ENCODE results near the gene IFT74.

IFT74 gene

DNA sequence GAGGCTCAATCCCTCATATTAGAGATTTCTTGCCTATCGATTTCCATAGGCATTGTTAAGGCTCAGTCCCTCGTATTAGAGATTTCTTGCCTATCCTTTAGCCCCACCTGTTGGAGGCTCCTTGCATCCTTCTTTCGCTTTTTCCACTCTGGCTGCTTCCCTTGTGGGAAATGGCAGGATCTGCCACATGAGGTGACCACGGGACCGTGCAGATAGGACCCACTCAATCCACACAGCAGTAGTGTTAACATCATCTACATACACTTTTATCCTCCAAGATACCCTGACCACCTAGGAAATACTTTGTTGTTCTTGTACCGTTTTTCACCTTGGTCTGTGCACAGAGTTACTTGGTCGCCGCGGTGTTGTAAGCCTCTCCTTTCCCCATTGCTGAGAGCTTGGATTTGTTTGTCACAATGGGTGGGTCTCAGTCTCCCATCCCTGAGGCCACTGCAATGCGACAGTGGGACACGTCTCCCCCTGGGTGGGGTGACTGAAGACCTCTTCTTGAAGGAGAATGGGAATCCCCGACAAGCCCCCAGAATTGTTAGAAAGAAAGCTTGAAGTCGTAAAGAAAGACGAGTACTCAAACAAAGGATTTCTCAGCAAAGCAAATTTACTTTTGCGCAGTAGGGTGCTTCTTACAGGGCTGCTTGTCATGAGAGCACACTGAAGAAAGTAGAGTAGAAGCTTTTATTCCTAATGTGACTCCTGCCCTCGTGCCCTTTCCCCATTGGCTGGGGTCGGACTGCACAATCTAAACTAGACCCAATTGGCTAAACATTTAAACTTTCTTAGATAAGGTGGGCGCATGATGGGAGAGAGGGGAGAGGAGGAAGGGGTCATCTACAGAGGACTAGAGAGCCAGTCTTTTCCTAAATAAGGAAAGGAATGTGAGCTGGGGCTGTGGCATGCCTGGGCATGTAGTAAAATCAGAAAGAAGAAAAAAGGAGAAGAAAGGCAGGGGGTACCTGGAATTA lies 19.8 kb downstream of the IFT74 start:
- DNase-seq: peak; percentile 44

DNA sequence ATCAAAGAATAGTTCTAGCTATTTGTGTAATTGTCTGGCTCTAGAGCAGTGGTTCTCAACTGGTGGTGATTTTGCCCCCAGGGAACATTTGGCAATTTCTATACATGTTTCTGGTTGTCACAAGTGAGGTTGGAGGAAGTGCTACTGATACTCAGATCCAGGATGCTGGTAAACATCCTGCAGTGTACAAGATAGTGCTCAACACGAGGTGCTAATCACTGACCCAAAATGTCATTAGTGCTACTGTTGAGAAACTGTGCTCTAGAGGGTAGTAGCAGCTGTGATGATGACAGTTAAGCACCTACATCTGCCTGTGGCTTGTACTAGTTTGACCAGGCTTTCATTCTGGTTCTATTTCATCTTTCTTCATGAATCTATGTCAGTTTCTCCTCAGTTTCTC lies 27.1 kb downstream of the IFT74 start:
- no peak for DNase-seq

DNA sequence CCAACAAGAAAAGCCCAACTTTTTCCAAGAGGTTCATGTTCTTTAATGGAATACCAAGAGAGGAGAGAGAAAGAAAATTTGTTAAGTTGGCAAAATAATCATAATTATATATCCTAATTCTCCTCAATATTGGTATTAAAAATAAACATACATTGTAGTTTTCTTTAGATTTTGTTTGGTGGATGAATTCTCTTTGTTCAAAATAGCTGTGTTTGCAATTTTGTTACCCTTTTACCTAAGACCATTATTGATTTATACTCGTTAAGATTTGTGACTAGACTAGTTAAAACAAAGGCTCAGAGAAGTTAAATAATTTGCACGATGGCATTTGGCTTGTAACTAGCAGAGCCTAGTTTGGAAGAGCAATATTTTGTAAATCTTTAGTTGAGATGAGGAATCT lies 39.6 kb downstream of the IFT74 start:
- no peak for DNase-seq

DNA sequence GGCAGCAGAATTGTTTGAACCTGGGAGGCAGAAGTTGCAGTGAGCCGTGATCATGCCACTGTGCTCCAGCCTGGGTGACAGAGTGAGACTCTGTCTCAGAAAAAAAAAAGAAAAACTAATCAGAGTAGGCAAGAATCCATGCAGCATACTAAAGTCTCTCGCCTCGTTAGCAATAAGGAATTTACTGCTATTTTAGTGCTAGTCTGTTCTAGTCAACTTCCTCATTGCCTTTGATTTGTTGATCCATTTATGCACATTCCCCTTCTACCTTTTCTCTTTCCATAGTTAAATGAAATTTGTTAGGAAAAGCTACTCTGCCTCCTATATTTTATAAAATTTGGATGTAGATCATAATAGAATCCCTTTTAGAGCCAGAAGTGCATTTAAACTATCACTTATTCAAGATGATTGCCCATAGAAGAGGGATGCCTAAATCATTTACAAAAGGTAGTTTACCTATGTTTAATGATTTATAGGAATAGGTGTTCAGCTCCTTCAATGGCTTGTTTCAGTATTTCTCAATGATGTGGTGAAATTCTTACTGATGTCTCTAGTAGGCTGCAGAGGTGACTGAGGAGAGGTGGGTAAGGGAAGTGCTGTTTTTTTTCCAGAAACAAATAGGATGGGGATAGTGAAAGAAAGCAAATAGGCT lies 47.3 kb downstream of the IFT74 start:
- DNase-seq: no peak

DNA sequence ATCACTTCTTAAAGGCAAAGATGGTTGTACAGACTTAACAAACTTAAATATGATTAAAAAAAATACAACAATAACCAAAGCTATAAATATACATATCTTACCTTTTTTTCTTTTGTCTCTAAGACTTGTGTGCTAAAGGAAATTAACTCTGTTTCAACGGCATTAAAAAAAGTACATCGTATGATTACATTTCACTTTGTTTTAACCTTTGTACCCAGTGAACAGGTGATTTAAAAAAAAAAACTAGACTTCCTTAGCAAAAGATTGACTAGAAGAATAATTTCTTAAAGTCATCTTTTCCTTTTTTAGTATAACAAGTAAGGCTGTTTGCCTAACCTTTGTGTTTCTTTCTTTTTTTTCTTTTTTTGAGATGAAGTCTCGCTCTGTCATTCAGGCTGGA lies 49.3 kb downstream of the IFT74 start, which contains the start of gene LRRC19:
TSS of gene LRRC19 (minus strand) at position 182 of the 400 bp plus-strand sequence. CDS start 5,978 bp downstream, outside the sequence.
- DNase-seq: no peak

DNA sequence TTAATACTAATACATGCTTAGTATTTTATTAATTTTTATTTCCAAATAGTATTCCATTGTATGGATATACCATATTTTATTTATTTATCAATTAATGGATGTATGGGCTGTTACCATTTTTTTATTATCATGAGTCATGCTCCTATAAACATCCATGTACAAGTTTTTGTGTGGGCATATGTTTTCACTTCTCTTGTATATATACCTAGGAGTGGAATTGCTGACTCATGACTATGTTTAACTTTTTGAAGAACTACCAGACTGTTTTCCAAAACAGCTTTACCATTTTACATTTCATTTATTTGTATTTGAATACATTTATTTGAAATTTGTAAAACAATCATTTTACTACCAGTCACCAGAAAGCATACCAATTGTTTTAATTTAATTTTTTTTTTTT lies 63.4 kb downstream of the IFT74 start:
- peak; percentile 7 for DNase-seq

DNA sequence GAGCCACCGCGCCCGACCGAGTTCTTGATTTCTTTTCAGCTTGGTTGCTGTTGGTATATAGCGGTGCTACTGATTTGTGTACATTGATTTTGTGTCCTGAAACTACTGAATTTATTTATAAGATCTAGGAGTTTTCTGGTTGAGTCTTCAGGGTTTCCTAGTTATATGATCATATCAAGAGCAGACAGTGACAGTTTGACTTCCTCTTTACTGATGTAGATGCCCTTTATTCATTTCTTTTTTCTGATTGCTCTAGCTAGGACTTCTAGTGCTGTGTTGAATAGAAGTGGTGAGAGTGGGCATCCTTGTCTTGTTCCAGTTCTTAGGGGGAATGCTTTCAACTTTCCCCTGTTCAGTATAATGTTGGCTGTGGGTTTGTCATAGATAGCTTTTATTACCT lies 66.7 kb downstream of the IFT74 start:
- no peak for DNase-seq

DNA sequence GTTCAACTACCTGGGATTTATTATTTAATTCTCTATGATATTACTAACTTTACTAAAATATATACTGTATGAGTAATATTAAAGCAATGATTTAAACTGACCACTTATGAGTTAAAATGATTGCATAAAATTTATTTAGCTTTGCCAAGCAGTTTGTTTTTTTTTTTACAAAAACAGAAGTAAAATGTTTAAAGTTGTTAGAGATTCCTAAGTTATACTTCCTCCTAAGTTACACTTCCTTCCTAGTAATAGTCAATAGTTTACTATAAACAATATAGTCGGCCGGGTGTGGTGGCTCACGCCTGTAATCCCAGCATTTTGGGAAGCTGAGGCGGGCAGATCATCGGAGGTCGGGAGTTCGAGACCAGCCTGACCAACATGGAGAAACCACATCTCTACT lies 73.0 kb downstream of the IFT74 start:
- DNase-seq: no peak

DNA sequence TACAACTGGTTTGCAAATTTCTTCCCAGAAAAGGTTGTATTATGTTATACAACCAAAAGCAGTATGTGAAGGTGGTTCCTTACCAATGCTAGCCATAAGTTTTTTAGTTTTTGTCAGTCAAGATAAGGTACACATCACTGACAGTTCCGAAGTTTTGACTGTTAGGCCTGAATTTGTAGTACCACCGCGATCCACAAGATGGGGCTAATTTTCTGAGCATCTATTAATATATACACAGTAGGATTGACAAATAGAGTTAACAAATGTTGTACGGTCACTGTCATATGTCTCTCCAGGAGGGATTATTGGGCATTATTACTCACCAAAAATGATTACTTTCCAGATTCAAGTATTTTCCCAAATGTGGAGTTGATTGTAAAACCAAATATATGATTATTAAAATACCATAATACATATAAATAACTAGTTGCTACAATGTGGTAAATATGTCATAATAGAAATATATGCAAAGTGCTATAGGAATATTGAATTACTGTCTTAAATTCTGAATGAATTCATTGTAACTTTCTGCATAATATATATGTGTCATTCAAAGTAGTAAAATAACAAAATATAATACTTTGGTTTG lies 77.7 kb downstream of the IFT74 start:
- peak; percentile 59 for DNase-seq

DNA sequence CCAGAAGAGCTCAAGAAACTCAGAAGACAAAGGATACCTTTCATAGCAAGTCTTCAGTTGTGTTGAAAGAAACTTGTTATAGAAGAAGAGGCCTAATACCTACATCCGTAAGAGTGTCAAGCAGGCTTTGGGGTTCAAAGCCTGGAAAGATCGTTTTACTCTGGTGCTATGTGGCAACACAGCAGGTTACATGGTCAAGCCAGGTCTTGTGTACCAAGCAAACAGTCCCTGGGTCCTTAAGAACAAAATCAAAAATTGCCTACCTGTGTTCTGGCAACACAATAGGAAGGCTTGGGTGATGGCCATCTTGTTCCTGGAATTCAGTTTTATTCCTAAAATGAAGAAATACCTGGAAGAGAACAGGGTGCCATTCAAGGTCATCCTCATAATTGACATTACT lies 81.3 kb downstream of the IFT74 start:
- no peak for DNase-seq

DNA sequence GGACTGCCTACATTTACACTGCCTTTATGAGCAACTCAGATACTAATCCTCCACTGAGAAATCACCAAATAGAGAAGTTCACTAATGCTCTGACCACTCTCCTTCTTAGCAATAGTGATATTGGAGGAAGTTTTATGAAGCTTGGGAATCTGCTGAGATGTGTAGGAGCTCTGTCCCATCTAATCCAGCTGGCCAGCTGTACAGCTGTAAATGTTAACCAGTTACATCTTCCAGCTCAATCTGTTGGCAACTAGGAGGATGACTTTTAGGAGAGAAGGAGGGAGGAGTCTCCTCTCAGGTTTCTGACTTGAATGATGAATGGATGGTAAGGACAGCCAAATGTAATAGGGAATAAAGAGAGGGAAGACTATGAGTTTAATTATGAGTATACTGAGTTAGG lies 85.5 kb downstream of the IFT74 start:
- DNase-seq: no peak

DNA sequence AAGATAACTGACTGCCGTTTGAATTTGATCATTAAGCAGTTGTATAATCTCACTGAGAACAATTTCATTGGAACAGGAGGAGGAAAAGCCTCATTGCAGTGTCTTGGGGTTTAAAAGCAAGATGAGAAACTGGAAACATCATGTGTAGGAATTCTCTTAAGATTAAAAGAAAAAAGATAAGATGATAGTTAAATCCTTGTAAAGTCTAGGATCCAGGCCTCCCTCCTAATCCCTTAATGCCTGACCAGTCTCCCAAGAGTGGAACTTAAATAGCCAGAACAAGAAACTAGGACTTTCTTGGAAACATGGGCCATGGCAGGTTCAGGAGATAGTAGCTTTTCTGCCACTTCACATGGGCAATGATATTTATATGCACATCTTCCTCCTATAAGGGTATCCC lies 86.3 kb downstream of the IFT74 start:
- no peak for DNase-seq

DNA sequence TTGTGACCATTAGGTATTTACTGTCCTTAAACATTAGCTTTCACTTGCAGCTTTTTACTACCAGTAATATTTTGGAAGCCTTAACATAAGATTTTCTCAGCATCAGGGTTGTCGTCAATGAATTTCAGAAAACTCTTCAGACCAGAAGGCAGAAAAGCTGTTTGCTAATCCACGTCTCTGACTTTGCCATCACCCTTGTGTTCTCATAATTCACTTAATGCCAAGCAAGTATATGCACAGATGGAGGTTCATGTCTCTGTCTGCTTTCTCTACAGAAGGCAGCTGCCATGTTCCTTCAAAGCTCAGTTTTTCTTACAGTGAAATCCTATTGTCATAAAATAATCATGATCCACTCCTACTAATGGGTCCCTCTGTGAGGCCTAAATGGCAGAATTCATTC lies 87.0 kb downstream of the IFT74 start:
- no peak for DNase-seq

DNA sequence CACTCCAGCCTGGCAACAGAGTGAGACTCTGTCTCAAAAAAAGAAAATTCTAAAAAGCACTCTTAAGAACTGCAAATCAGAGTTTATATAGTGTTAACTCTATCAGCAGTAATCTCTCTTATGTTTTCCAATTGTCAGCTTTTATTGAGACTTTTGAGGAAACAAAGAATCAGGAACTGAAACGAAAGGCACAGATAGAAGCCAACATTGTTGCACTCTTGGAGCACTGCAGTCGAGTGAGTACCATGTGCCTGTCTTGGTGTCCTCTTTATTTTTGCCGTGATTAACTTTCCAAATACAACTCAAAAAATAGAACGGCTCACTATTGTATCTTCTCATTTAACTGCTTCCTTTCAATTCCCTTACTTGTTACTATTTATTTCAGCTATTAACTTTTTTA lies 90.9 kb downstream of the IFT74 start:
- no peak for DNase-seq

DNA sequence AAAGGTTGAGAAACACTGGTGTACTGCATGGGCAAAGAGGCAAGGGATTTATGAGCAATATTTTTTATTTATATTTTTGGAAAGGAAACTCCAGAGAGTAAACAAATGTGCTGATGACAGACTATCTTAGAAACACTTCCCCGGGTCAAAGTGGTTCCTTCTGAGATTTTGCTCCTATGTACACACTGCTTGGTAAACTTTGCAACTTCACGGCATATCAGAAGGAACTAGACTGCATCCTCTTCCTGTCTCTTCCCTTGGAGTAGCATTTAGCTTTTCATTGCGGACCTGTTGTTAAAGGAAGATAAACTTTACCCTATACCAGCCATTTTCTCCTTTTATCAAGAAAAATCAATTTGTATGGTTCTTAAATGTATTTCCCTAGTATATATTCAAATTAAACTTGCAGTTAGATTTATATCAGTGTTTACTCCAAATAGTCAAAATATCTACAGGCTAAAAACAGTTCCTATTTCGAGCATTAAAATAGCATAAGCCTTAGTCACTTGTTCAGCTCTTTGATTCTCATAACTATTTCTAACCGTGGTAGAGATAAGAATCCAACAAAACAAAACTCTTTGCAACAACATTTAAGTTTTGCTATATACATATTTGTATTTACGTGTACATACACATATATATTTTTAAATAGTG lies 97.3 kb downstream of the IFT74 start:
- no peak for DNase-seq

DNA sequence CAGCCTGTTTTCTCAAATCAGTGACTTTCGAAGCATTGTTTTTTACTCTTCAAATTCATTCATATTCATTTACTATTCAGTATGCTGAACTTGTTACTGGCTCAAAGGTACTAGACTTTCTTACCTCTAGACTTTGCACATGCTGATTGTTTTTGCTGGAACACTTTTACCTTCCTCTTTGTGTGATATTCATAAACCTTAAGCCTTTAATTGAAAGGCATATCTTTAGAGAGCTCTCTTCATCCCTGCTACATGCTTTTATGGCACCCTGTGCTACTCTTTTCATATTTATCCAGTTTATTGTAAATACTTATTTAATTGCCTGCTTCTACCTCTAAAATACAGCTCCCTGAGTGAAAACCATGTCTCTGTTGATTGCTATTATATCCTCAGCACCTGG lies 97.9 kb downstream of the IFT74 start:
- no peak for DNase-seq

DNA sequence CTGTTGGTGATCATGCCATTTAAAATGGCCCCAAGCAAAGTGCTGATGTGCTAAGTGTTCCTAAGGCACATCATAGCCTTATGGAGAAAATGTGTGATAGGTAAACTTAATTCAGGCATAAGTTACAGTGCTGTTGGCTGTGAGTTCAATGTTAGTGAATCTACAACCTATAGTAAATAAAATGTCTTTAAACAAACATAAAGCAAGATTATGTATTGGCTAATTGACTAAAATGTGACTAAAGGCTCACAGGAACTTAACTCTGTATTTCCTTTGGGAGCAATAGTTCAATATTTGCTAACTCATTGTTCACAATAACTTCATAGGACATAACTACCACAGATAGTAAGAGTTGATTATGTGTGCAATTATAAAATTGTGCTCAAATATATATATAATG lies 98.6 kb downstream of the IFT74 start:
- DNase-seq: no peak

DNA sequence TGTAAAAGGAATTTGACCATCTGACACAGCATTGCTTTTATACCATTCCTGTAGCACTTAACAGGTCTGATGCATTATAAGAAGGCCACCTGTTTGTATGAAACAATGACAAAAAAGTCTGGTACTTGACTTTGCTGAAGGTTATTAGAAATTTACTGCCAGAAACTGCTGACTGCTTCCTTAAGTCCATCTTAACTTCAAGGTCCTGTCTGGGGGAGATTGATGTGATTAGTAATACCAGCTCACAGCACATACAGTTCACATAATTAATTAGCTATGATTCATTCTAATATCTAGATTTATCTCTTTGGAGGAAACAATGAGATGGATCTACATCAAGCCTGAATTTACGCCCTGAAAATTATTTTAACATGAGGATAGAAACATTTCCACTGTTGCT lies 103.2 kb downstream of the IFT74 start:
- no peak for DNase-seq

DNA sequence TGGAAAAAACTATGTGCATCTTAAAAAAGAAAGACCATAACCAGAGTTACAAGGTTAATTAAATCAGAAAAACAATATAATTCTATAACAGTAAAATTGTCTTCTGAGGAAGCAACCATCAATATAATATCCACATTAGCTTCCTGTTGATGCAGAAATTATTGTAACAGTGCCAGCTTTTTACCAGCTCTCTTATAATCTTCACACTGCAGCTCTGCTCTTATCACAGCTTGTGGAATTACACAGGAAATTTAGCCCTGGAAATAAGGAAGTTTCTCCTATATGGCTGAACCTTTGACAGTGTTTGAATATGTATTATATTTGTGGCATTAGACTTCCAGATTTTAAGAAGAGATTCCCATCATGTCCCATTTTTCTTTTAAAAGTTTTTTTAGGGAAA lies 103.7 kb downstream of the IFT74 start:
- no peak for DNase-seq

DNA sequence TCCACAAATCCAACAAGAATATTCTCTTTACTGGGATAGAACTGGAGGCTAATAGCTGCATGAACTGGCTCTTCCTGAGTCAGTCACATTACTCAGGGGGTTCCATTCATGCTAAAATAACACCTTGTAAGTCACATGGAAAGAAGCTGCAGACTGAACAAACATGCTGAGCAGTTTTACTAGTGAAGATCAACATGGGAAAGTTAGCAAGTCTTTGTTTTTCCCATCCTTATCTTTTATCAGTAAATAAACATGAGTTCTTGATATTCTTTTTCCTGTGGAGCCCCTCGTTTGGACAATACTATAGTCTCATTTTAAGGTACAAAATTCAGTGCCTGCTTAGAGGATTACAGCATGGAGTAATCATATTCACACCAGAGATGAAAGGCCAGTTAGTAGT lies 109.1 kb downstream of the IFT74 start:
- no peak for DNase-seq

DNA sequence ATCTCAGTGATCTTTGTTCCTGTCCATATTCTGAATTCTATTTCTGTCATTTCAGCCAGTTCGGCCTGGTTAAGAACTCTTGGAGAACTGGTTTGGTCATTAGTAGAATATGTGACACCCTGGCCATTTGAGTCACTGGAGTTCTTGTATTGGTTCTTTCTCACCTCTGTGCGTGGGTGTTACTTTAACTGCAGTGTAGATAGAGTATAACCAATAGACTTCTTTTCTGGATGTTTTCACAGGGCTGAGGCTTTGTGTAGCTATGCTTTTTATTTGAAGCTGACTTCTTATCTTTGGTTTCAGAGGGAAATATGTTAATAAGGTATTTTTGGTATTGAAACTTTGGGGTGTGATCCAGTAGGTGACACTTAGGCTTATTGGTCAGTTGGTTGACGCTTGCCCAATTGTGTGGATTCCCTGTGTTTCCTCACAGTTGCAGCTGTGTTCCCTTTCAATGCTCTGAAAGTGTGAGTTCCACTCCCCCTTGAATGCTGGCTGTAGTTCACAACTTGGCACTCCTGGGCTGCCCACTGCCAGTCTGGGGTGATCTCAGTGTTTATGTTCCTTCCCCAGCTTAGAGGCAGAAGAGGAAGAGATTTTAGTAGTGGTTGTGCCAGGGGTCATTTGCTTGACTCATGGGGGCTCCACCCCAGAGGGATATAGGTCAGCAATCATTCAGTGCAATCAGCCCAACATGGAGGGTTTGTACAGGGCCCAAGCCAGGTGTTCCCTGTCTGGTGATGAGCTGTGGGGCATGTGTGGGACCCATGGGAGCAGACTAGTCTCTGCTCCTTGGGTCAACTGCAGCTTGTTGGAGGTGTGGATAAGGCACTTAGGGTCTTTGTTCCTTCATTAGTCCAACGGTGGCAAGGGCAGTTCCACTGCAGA lies 117.9 kb downstream of the IFT74 start:
- DNase-seq: no peak

DNA sequence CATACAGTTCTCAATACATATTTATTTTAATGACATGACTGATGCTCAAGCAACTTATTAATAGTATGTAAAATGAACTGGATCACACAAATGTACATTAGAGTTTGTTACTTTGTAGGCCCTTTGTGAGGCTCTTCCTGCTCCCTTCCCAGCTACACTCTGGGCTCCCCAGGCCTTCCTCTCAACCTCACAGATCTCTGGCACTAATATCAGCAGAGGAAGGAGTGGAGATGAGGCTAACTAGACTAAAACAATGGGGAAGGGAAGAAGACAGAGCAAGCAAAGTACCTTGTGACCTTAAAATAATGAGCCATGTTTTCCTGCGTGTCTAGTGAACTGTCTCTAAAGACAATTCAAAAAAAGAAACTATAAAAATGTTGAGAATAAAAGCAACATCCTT lies 122.5 kb downstream of the IFT74 start:
- no peak for DNase-seq

All from DMS53 (cell line).